NCI-H510A (cell line): Measurements from ENCODE around the gene GPX3.

Source experiments
- DNase-seq: peaks from one replicate; lab custom pipeline; 2025; lab: John Stamatoyannopoulos, UW

The GPX3 gene

DNA sequence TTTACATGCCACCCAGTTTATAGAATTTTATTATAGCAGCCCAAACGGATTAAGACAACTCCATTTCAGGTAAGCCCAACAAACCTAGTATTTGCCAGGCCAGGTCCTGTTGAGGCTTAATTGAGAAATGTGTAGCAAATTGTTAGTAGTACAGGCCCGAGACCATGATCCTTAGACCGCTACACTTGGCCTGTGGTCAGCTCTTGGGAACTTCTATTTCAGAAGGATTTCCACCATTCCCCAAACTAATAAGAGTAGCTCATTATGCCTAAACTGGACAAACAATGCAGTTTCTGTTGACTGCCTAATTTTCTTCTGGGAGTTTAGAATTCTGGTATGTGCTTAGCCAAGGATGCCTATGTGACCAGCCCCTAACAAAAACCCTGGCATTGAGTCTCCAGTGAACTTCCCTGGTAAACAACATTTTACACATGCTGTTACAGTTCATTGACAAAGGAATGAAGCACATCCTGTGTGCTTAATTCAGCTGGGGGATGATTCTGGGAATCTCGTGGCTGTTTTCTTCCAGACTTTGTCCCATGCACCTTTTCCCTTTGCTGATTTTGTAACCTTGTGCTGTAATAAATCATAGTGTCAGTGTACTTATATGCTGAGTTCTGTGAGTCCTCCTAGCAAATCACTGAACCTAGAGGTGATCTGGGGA is 5.6 kb upstream of the GPX3 start:
- no peak for DNase-seq

DNA sequence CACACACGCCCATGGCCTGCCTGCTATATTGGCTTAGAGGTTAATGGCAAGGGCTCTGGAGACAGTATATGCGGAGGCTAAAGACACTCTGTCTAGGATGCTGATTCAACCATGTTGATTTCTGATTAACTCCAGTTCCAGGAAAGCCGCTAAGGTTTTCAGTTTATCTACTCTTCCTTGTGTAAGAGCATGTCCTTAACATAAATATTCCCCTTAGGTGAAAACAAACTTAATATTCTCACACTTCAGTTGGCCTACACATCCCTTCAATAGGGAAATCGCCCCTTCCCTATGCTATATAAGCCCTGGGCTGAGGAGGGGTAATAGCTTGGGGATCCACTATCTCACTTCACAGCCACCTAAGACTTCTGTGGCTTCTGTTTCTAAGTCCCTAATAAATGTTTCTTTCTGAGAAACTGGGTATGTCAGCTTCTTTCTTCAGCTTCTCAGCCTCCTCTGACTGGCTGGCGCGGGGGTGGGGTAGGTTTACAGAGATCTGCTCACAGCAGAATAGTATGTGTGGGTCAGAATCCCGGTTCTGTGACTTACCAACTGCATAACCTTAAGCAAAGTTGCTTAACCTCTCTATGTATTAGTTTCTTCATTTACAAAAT is 4.3 kb upstream of the GPX3 start:
- DNase-seq, result no peak

DNA sequence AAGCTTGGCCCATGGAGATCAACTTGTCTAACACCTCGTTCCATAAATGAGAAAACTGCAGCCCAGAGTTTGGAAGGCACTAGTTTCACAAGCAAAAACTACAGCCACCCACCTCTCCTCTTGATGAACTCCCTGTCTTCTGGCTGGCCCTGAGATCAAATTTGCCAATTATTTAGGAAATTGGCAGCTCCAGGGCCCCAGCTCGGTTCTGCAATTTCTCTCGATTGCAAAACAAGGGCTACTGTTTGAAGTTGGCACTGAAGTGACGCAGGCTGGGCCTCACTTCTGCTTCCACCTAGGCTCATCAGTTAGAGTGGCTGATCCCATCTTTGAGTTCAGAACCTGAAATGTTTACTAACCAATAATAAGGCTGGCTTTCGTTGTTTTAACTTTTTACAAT is 3.7 kb upstream of the GPX3 start:
- no peak for DNase-seq

DNA sequence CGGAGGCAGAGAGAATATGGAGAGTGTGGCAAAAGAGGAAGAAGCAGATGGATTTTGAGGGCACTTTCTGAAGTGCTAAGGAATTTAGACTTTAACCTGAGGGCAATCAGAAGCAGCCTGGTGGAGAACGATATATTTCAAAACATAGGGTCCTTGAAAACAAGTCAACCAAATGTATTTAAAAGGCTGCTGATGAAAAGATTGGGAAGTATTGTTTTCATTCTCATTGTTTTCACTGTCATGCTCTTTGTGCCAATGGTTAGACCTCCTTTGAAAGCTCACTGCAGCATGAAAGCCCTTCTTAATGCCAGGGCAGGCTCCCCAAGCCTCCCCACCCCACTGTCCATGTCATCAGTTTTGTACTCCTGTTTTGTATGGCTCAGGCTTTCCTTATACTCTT is 2.5 kb upstream of the GPX3 start:
- no peak for DNase-seq

DNA sequence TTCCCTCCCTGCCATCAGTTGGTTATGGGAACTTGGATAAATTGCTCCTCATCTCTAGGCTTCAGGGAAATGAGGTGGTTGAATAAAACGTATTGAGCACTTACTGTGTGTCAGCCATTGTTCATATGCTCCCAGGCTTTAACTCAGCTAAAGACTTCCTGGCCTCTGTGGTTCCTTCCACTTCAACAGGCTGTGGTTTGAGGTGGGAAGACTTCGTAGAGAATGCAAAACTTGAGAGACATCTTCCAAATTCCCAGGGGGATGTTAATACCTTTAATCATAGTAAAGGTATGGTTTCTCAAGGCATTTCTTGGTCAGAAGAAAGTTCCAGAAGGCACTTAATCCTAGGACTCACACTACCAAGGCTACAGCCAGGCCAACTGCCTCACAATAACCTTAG is 1.5 kb upstream of the GPX3 start:
- no peak for DNase-seq

DNA sequence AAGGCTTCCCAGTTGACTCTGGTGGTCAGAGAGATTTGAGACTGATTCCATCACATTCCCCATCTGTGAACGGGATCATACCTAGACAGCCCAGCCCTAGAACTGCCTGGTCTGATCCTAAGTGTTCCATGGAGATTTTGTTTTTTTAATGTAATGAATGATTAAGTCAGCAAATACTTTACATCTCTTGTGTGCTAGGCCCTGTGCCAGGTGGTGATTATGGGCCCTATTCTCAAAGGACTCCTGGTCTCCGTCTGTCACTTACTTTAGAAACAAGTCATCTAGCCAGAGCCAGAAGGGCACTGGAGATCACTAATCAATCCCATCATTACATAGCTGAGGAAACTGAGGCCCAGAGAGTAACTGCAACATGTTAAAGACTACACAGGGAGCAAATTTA is 1.1 kb upstream of the GPX3 start:
- DNase-seq, result no peak

DNA sequence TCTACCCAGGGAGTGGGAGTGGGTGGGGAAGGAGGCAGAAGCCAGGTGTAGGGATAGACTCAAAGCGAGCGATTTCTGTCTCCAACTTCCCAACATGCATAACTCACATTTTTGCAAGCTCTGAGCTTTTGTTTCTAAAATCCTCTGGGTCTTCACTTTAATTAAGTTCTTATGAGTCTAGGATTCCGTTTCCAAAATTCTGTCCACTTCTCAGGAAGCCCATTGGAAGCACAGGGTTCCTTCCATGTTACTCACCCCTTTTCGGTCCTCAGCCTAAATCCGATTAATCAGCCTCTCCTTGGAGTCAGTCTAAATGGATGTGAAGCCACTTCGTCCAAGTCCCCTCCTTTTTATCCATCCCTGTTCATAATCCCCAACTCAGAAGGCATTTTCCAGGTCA is 1.4 kb downstream of the GPX3 start:
- no peak for DNase-seq

DNA sequence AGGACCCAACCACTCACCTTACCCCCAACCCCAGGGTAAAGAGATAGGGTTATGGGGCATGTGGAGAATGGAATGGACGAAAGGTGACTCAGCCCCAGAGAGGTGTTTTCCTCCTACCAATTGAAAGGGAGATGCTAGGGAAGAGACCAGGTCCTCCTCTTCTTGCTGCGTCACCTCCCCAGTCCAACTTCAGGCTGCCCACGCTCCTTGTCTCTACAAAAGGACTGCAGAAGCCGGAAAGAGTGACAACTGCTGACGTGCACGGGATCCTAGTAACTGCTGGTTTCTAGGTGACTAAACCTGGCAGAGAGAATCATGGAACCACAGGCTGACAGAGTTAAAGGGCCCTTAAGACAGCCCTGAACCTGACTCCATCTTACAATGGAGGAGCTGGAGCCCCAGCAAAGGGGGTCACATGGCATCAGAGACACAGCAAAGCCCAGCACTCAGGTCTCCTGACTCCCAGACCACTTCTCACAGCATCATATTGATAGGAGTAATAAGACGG is 2.2 kb downstream of the GPX3 start:
- DNase-seq, result no peak

DNA sequence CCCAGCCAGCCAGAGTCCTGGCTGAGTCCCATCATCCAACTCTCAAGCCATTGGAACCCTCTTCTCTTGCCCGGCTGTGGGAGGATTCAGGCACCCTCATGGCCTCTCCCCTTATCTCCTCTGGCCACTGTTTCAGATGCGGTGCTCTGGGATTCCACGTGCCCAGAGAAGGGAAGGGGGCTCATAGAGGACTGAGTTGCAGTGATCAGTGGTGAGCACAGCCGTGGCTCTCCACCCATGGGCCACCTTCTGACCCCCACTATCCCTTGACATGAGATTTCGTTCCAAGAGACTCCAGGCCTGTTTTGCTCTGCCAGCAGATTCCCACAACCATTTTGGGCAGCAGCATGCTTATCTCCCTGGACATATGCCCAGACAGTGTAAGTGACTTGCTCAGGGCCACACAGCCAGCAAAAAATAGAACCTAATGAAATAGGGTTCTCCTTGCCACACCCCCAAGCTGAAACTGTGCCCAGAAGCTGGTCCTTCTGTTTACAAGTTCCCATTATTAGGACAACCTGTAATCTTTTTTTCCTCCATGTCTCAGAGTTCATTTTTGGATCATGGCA is 2.7 kb downstream of the GPX3 start:
- no peak for DNase-seq

DNA sequence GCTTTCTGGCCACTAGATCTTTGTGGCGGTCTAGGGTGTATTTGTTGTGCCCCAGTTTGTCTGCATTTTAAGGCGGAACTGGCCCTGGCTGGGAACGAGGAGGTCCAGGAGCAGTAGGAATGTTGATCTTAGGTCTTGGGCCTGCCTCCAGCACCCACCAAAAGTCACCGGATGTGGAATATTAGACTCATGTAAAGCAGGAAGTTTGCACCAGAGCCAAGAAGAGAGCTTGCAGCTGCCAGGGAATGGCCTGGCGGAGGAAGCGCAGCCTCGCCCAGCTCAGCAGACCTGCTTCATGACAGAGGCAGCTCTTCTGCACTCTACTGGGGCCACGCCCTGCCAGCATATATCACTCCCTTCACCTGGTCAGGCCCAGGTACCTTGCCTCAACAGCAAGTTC is 3.3 kb downstream of the GPX3 start:
- no peak for DNase-seq

DNA sequence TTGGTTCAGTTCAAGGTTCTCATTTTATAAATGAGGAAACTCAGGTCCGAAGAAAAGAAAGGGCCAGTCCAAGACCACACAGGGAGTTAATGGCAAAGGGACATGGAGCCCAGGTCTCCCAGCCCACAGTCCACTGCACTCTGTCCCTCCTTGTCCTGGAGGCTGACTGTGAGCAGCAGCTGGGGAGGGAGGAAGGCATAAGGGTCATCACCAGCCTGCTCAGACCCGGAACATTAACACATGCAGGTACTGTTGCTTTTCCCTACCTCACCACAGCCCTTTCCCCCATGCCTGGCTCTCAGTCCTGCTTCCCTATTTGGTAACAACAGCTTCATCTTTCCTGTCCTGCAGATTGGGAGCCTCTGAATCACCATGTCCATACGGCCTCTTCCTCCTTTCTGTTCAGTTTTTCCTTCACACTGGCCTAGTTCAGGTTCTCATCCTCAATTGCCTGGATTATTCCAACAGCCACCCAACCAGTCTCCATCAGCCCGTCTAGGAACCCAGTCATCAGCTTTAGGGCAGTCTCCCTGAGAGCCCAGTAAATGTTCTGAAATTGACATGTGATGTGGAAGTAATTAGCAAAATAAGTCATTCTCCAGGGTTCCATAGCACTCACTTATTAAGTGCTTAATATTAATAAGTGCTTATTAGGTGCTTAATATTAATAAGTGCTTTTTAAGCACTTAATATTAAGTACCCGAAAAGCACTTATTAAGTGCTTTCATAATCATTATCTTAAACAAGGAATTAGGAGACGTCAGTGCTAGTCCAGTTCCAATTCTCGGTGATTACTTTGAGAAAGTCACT is 4.3 kb downstream of the GPX3 start:
- no peak for DNase-seq

DNA sequence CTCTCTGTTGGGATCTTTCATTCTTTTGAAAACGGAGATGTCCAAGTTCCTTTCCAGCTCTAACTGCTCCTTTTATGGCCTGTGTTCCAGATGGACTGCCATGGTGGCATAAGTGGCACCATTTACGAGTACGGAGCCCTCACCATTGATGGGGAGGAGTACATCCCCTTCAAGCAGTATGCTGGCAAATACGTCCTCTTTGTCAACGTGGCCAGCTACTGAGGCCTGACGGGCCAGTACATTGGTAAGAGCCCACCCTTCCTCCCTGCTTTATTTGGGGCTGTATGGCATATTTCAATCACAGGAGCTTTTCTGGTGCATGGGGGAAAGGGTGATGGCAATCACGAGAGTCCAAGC is 4.8 kb downstream of the GPX3 start:
- DNase-seq, result no peak

DNA sequence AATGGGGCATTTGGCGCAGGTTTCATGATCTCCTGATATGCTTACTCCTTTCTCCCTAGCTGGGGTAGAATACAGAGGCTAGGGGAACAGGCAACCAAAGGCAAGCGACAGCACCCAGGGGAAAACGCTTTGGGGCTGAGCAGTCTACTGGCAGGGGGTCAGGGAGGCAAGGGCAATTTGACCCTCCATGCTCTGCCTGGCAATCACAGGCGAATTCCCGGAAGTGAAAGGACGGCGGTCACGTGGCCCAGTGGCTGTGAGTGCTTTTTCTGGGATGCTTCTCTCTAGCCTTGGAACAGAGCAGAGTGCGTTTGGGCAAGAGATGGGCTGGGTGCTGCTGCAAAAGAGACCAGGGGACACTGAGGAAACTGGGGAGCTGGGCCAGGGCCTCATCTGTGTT is 5.7 kb downstream of the GPX3 start:
- DNase-seq, result no peak

DNA sequence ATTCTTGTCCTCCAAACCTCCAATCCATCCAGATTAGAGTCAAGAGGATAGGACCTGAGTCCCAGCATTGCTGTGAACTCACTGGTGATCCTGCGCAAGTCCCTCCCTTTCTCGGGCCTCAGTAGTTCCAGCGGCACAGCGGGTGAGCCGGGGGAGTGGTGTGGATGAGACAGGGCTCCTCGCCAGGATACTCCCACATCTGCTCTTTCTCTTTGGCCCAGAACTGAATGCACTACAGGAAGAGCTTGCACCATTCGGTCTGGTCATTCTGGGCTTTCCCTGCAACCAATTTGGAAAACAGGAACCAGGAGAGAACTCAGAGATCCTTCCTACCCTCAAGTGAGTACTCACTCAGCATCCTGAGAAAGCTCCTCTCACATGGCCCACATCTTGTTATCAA is 6.3 kb downstream of the GPX3 start:
- DNase-seq, result no peak

DNA sequence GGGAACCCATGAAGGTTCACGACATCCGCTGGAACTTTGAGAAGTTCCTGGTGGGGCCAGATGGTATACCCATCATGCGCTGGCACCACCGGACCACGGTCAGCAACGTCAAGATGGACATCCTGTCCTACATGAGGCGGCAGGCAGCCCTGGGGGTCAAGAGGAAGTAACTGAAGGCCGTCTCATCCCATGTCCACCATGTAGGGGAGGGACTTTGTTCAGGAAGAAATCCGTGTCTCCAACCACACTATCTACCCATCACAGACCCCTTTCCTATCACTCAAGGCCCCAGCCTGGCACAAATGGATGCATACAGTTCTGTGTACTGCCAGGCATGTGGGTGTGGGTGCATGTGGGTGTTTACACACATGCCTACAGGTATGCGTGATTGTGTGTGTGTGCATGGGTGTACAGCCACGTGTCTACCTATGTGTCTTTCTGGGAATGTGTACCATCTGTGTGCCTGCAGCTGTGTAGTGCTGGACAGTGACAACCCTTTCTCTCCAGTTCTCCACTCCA is 7.6 kb downstream of the GPX3 start:
- DNase-seq, result no peak

DNA sequence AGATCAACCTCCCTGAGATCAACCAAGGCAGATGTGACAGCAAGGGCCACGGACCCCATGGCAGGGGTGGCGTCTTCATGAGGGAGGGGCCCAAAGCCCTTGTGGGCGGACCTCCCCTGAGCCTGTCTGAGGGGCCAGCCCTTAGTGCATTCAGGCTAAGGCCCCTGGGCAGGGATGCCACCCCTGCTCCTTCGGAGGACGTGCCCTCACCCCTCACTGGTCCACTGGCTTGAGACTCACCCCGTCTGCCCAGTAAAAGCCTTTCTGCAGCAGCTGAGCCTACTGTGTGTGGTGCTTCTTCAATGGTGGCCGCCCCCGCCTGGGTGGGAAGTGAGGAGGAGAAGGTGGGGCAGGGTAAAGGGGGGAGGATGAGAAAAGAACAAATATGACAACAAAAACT is 8.3 kb downstream of the GPX3 start:
- DNase-seq, result no peak

DNA sequence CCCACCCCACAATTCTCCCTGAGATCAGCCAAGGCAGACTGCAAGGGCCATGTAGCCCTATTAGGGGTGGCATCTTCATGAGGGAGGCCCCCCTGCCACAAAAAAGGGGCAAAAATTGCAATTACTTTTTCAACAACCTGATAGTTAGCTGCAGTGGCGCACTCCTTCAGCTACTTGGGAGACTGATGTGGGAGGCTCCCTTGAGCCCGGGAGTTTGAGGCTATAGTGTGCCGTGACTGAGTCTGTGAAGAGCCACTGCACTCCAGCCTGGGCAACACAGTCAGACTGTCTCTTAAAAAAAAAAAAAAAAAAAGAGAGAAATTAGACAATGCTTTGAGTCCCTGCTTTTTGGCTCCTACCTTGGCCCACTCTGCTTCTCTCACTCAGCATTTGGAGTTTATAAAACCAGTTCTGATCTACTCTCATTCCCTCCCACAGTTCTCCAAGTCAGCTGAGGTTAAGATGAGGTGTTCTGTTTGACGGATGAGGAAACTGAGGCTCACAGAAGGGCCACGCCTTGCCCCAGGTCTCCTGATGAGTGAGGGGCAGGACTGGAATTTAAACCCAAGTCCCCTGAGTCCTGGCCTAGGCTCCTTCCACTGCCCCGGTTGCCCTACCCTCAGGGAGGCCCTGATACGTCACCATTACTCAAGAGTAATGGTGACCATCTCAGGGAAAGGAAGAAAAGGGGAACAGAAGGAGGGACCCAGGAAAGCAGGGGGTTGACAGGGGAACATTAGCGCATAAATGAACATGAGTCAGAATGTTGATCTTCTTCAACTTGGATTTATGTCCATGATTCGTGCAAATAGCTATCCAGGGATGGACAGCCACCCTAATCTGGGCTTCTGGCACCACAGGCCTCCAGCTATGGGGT is 9.0 kb downstream of the GPX3 start:
- no peak for DNase-seq

DNA sequence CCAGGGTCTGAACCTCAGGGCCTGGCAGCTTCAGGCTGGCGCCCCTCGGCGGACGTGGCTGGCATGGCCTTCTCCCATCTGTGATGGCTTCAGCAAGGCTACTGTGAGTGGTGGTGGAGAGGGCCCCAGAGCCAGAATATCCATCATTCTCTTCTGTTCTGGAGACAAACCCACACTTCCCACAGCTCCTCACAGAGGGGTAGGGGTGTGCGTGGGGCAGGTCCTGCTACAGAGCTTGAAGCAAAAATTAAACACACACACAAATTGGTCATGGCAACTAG is 9.6 kb downstream of the GPX3 start:
- no peak for DNase-seq

DNA sequence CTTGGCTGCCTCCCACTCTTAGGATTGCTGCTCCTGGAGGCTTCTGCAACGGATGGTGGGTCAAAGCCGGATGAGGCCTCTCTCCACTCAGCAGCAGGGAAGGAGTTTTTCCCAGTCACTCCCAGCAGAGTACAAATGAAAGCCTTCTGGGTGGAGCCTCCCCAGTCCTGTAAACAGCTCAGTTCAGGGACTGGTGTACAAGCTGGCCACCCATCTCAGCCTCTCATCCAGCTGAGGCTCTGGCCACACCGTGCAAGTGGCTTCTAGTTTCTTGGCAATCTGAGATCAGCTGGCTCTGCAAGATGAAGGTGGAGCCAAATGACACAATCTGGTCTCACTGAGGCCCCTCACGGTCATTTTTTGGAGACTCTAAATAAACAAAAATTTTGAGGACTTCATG is 10.0 kb downstream of the GPX3 start:
- DNase-seq, result no peak

DNA sequence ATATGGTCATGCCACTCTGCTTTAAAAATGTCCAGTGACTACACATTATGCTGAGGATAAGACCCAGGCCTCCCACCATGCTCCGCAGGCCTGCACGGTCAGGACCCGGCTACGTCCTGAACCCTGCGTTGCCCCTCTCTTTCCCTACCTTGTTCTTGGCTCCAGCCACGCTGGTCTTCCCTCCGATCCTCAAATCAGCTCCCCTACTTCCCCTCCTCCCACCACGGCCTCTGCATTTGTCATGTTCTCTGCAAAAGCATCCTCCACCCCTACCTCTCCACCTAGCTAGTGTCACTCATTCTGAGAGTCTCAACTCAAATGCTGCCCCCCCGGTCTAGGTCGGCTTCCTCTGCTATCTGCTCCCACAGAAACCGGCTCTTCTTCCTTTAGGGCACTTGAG is 11.2 kb downstream of the GPX3 start:
- DNase-seq, result no peak

DNA sequence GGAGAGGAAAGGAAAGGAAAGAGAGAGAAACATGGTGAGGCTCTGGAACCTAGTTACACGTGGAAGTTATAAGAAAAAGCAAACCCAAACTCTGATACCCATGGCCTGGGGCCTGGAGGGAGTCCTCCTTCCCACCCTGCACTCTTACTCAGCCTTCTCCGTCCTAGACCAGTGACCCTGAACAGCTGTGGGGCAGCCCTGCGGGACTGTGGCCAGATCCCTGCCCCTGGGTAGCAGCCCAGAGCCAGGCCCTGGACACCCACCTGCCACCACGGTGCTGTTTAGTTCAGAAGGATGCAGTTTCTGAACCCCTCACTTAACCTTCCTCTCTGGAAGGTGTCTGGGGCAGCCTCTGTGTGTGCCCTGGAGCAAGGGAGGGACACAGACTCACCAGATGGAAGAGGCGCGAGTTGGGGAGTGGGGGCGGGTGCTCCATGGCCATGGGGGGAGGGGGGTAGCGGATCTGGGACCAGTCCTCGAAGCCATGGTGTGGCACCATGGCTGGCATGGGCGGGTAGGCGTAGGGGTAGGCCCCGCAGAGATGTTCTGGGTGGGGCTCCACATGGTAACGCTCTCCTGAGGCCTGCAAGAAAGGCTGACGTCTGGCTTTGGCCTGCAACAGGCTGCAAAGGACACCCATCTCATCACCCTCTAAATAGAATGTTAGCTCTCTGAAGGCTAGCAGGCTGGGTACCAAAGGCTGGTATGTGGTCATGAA is 13.0 kb downstream of the GPX3 start:
- no peak for DNase-seq
